ENCODE results near the gene MYCT1.

GRCh38 chr6:152685819-152686218 lies 11.9 kb upstream of the MYCT1 start:
- TF ChIP-seq CTCF (IDR thresholded peaks at IDR 0.05; ENCODE audit: poor library complexity) (no peak), EZH2phosphoT487 (IDR thresholded peaks at IDR 0.05; ENCODE audit: low read depth, severe bottlenecking, unreplicated experiment) (no peak), EZH2 (IDR thresholded peaks at IDR 0.05; ENCODE audit: borderline replicate concordance) (no peak)
